NCI-H524 treated with DMSO at 0.1 percent for 48 hours (cell line): Measurements from ENCODE around the gene TRIM31.
A peak's percentile ranks its signal among the peaks of the same experiment; 100 is the strongest.

Experiments
- DNase-seq: peaks from one replicate; lab custom pipeline; 2025; lab: John Stamatoyannopoulos, UW

TRIM31 gene

GRCh38 chr6:30075790-30076732, 36.8 kb downstream of the TRIM31 start:
- DNase-seq, result no peak

- no peak for DNase-seq
These were observed 37.6 kb downstream of the TRIM31 start, which contains the start of gene RNF39 for GRCh38 chr6:30075094-30075789. Gene RNF39 (minus strand): TSS chr6:30075769. CDS start chr6:30075585, 184 bp downstream.

DNA sequence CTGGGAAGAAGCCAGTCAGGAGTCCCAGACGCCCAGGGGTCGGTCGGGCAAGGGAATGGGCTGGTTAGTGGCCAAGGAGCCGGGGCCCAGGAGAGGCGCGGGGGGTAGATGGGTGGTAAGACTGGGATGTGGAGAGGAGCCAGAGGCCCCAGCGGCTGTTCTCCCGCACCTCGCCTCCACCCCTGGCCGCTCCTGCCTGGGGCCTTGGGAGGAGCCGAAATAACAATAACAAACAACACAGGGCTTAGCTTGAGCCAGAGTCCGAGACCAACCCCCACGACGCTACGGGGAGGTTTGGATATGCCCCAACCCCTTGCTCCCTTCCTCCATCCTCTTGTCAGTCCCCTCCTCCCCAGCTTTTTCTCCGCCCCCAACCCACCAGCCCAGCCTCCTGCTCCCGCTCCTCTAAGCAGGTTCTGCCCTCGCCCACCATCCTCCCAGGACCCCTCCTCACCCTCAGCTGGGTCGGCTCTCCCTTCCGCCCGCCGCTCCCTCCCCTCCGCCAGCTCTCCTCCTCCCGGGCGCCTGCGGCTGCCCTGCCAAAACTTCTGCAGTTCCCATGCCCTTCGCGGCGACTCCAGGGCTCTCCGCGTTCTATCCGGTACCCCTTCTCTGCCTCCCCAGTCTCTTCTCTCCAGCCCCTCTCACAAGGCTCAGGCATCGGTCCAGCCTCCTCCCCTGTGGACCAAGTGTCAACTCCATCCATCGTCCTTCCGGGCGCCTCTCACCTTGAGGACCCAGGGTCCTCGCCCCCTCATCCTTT, 38.4 kb downstream of the TRIM31 start:
- DNase-seq, result no peak

- DNase-seq, result no peak
These were observed 39.2 kb downstream of the TRIM31 start for GRCh38 chr6:30073489-30074235.

- no peak for DNase-seq
These were observed 41.0 kb downstream of the TRIM31 start for GRCh38 chr6:30071858-30072257.

- DNase-seq, result no peak
These were observed 41.6 kb downstream of the TRIM31 start for GRCh38 chr6:30071081-30071818.

DNA sequence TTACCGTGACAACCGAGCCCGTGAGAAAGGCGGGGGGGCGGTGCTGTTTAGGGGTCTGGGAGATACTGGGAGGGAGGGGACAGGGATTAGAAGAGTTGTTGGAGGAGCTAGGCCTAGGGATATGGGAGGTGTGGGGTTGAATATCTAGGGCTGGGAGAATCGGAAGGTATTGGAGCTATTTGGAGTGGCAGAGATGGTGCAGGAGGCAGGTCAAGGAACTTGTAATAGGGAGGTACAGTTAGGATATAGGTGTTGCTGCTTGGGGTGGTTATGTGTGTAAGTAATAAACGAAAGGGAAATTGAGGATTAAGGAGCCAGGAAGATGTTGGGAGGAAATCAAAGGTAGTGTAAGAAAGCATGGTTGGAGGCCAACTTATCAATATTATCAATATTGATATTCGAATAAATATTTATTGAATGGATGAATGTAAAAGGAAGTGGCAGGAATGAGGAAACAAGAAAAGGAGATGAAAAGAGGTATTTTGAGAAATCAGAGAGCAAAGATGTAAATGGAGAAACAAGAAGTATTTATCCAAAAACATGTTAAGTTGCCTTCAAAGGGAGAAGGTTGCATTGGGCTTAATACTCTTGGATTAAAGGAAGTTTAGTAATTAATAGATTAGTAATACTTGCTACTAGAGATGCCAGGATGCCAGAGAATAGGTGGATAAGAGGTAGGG, 45.3 kb downstream of the TRIM31 start:
- DNase-seq, result peak; percentile 55

DNA sequence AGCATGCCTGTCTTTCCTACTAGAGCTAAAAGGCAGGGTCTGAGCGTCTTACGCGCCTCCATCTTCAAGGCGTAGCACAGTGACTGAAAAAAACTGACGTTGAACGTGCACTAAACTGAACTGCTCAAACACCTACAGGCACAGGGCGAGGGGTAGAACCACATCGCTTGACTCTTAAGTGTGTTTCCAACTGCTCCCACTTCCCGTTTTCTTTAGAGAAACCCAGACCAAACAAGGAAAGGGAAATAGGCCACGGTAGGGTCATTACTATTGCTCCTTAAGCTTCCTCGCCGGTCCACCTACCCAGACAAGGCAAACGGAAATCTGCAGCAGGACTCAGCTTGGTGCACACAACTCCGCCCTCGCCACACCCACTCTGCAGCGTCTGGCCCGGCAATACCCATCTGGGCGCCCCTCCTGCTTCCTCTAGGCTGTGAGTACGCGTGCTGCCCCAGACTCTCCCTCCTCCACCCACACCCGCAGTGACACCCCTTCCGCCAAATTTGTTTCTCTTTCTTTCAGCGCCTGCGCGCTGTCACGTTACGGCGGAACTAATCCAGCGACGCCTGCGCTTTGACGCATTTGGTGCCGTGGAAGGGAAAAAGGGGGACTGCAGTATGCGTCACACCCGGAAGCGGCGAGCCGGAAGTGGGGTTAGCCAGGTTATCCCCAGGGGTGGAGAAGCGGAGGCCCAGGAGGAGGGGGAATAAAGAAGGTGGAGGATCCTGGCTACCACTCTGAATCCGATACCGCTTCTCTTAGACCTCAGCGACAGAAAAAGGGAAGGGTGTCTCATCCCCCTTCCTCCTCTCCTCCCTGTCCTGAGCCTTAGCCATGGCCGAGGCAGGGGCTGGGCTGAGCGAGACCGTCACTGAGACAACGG, 46.1 kb downstream of the TRIM31 start, which contains the start of gene PPP1R11:
TSS of gene PPP1R11 (plus strand) at position 622 of the 883 bp plus-strand sequence. CDS start at position 835, 213 bp downstream.
- DNase-seq, result peak; percentile 93

GRCh38 chr6:30066082-30066481, 46.8 kb downstream of the TRIM31 start:
- DNase-seq, result no peak

DNA sequence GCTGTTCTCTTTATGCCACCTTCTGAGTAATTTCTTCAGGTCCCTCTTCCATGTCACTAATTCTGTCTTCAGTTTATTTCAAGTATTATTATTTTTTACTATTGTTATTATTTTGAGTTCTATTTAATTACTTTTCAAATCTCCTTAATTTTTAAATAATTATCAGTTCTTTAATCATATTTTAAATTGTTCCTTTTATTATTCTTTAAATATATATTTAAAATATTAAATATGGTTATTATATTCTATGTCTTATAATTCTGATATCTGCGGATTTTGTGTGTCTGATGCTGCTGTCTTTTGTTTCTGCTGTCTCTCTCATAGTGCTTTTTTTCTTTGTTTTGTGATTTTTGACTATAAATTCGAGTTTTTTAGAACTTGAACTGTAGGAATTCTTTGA, 49.6 kb downstream of the TRIM31 start:
- DNase-seq, result no peak

- no peak for DNase-seq
These were observed 50.3 kb downstream of the TRIM31 start for GRCh38 chr6:30062471-30063178.

DNA sequence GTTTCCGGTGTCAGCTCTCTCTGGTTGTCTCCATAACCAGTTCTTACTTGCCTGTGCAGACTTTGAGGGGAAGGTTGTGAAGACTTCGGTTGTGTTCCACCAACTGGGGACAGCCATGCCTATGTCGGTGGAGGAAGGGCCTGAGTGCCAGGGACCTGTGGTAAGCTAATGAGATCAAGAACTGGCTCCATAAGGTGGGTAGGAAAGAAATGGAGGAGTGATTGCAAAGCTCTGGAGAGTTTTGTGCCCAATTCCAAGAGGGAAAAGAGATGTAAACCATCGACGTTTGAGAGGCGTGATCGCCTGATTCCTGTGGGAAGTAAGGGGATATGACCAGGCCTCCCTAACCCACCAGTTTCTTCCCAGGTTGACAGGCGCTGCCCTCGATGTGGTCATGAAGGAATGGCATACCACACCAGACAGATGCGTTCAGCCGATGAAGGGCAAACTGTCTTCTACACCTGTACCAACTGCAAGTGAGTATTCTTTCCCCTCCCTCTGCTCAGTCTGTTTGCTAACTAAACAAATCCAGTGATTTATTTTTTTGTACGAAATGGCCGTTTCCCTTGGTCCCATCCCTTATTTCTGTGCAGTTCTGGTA, 50.9 kb downstream of the TRIM31 start:
- no peak for DNase-seq

GRCh38 chr6:30061092-30061857, 51.6 kb downstream of the TRIM31 start, which contains the start of gene POLR1H:
Gene POLR1H (plus strand): TSS chr6:30061265. CDS start chr6:30061525, 260 bp downstream.
- DNase-seq, result peak; percentile 77

- DNase-seq, result no peak
These were observed 52.2 kb downstream of the TRIM31 start for GRCh38 chr6:30060606-30061091.

GRCh38 chr6:30055513-30055912, 57.4 kb downstream of the TRIM31 start:
- no peak for DNase-seq

DNA sequence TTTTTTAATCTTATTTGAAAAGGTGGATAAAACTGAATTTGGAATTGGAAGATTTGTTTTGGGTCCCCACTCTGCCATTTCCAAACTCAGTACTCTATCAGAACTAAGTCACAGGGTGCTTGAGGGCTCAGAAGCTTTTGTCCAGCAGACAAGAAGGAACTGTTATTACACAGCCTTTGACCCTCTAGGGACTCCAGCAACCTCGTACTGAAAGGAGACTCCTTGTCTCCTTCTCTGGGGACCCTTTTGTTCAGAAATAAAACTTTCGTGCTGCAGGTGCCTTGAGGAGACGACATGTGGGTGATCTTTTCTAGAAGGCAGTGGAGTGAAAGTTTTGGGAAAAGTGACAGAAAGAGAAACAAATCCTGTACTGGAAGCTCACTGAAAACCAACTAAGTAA, 59.2 kb downstream of the TRIM31 start:
- DNase-seq, result no peak
